ENCODE data around the gene OBSL1.

Gene OBSL1

GRCh38 chr2:219551441-219552381, 19.6 kb downstream of the OBSL1 start:
- no peak overlapping the region for H3K27ac ChIP-seq (ENCODE audit: insufficient read depth, low read length, poor library complexity, severe bottlenecking)
- DNase-seq, result no peak
- no peaks in the 10 kb centered on the region for H3K9me3 ChIP-seq (ENCODE audit: control insufficient read depth, low read length)
- H3K4me1 ChIP-seq (ENCODE audit: control insufficient read depth, insufficient read depth, low read length, poor library complexity, severe bottlenecking), result peaks cover 15% of the 10 kb centered on the region
- peaks cover 23% of the 10 kb centered on the region for H3K27me3 ChIP-seq (replicated peaks; ENCODE audit: control insufficient read depth, insufficient read depth, low read length, poor library complexity, severe bottlenecking)
- H3K36me3 ChIP-seq (ENCODE audit: control insufficient read depth, insufficient read depth, low read length), result no peaks in the 10 kb centered on the region
- peak overlapping the region; percentile 48 for H3K4me3 ChIP-seq (ENCODE audit: insufficient read depth, low read depth, low read length, poor library complexity, severe bottlenecking)

GRCh38 chr2:219549619-219550018, 21.7 kb downstream of the OBSL1 start:
- no peak overlapping the region for H3K4me3 ChIP-seq (ENCODE audit: insufficient read depth, low read depth, low read length, poor library complexity, severe bottlenecking)
- no peak overlapping the region for H3K27ac ChIP-seq (ENCODE audit: insufficient read depth, low read length, poor library complexity, severe bottlenecking)
- no peaks in the 10 kb centered on the region for H3K36me3 ChIP-seq (ENCODE audit: control insufficient read depth, insufficient read depth, low read length)
- no peaks in the 10 kb centered on the region for H3K9me3 ChIP-seq (ENCODE audit: control insufficient read depth, low read length)
- DNase-seq, result no peak
- H3K4me1 ChIP-seq (ENCODE audit: control insufficient read depth, insufficient read depth, low read length, poor library complexity, severe bottlenecking), result peaks cover 15% of the 10 kb centered on the region
- H3K27me3 ChIP-seq (replicated peaks; ENCODE audit: control insufficient read depth, insufficient read depth, low read length, poor library complexity, severe bottlenecking), result peaks cover 23% of the 10 kb centered on the region

GRCh38 chr2:219548990-219549389, 22.3 kb downstream of the OBSL1 start:
- Histone ChIP-seq H3K27me3 (replicated peaks; ENCODE audit: control insufficient read depth, insufficient read depth, low read length, poor library complexity, severe bottlenecking) (peaks cover 22% of the 10 kb centered on the region), H3K36me3 (ENCODE audit: control insufficient read depth, insufficient read depth, low read length) (no peaks in the 10 kb centered on the region), H3K9me3 (ENCODE audit: control insufficient read depth, low read length) (no peaks in the 10 kb centered on the region), H3K27ac (ENCODE audit: insufficient read depth, low read length, poor library complexity, severe bottlenecking) (no peak overlapping the region), H3K4me1 (ENCODE audit: control insufficient read depth, insufficient read depth, low read length, poor library complexity, severe bottlenecking) (peaks cover 18% of the 10 kb centered on the region), H3K4me3 (ENCODE audit: insufficient read depth, low read depth, low read length, poor library complexity, severe bottlenecking) (no peak overlapping the region)
- DNase-seq, result no peak

DNA sequence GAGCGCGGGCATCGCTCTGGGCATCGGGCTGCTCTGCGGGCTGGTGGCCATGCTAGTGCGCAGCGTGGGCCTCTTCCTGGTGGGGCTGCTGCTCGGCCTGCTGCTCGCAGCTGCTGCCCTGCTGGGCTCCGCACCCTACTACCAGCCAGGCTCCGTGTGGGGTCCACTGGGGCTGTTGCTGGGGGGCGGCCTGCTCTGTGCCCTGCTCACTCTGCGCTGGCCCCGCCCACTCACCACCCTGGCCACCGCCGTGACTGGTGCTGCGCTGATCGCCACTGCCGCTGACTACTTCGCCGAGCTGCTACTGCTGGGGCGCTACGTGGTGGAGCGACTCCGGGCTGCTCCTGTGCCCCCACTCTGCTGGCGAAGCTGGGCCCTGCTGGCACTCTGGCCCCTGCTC, 23.7 kb downstream of the OBSL1 start:
- DNase-seq, result no peak
- H3K27me3 ChIP-seq (replicated peaks; ENCODE audit: control insufficient read depth, insufficient read depth, low read length, poor library complexity, severe bottlenecking), result peaks cover 8% of the 10 kb centered on the region
- peaks cover 20% of the 10 kb centered on the region for H3K4me1 ChIP-seq (ENCODE audit: control insufficient read depth, insufficient read depth, low read length, poor library complexity, severe bottlenecking)
- H3K9me3 ChIP-seq (ENCODE audit: control insufficient read depth, low read length), result no peaks in the 10 kb centered on the region
- no peak overlapping the region for H3K27ac ChIP-seq (ENCODE audit: insufficient read depth, low read length, poor library complexity, severe bottlenecking)
- no peaks in the 10 kb centered on the region for H3K36me3 ChIP-seq (ENCODE audit: control insufficient read depth, insufficient read depth, low read length)
- H3K4me3 ChIP-seq (ENCODE audit: insufficient read depth, low read depth, low read length, poor library complexity, severe bottlenecking), result no peak overlapping the region

DNA sequence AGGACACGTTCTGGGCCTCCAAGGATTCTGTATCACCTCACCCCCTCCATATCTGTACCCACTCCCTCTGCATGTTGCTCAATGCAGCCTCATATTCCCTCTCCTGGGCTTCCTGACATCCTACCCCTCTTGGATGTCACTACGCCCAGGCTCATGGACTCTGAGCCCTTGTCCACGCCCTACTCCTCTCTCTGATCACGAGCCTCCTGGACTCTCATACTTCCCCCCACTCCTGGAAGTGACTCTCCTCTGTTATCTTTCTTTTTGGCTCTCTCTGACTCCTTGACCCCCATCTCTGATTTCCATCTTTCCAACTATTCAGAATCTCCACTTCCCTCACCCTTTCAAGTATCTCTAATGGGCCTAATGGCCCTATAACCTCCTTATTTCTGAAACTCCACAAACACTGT, 25.4 kb downstream of the OBSL1 start:
- H3K36me3 ChIP-seq (ENCODE audit: control insufficient read depth, insufficient read depth, low read length), result no peaks in the 10 kb centered on the region
- no peak for DNase-seq
- H3K27ac ChIP-seq (ENCODE audit: insufficient read depth, low read length, poor library complexity, severe bottlenecking), result no peak overlapping the region
- H3K4me3 ChIP-seq (ENCODE audit: insufficient read depth, low read depth, low read length, poor library complexity, severe bottlenecking), result no peak overlapping the region
- no peaks in the 10 kb centered on the region for H3K27me3 ChIP-seq (replicated peaks; ENCODE audit: control insufficient read depth, insufficient read depth, low read length, poor library complexity, severe bottlenecking)
- no peaks in the 10 kb centered on the region for H3K9me3 ChIP-seq (ENCODE audit: control insufficient read depth, low read length)
- peaks cover 25% of the 10 kb centered on the region for H3K4me1 ChIP-seq (ENCODE audit: control insufficient read depth, insufficient read depth, low read length, poor library complexity, severe bottlenecking)

GRCh38 chr2:219545295-219545942, 25.9 kb downstream of the OBSL1 start:
- Histone ChIP-seq H3K9me3 (ENCODE audit: control insufficient read depth, low read length) (no peaks in the 10 kb centered on the region), H3K27me3 (replicated peaks; ENCODE audit: control insufficient read depth, insufficient read depth, low read length, poor library complexity, severe bottlenecking) (no peaks in the 10 kb centered on the region), H3K36me3 (ENCODE audit: control insufficient read depth, insufficient read depth, low read length) (no peaks in the 10 kb centered on the region), H3K27ac (ENCODE audit: insufficient read depth, low read length, poor library complexity, severe bottlenecking) (no peak overlapping the region), H3K4me3 (ENCODE audit: insufficient read depth, low read depth, low read length, poor library complexity, severe bottlenecking) (no peak overlapping the region), H3K4me1 (ENCODE audit: control insufficient read depth, insufficient read depth, low read length, poor library complexity, severe bottlenecking) (peaks cover 25% of the 10 kb centered on the region)
- no peak for DNase-seq

DNA sequence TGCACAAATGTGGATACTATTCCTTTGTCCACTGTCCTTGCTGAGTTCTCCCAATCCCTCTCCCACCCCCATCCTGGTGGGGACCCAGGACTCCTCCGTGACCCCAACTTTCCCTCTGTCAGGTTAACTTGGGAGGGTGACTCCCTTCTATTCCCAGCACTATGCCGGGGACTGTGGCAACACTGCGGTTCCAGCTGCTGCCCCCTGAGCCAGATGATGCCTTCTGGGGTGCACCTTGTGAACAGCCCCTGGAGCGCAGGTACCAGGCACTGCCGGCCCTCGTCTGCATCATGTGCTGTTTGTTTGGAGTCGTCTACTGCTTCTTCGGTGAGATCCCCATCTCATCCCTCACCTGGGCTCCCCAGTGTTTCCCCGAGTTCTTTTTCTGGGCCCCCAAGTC, 26.8 kb downstream of the OBSL1 start:
- Histone ChIP-seq H3K27me3 (replicated peaks; ENCODE audit: control insufficient read depth, insufficient read depth, low read length, poor library complexity, severe bottlenecking) (no peaks in the 10 kb centered on the region), H3K4me1 (ENCODE audit: control insufficient read depth, insufficient read depth, low read length, poor library complexity, severe bottlenecking) (peaks cover 25% of the 10 kb centered on the region), H3K27ac (ENCODE audit: insufficient read depth, low read length, poor library complexity, severe bottlenecking) (no peak overlapping the region), H3K36me3 (ENCODE audit: control insufficient read depth, insufficient read depth, low read length) (no peaks in the 10 kb centered on the region), H3K4me3 (ENCODE audit: insufficient read depth, low read depth, low read length, poor library complexity, severe bottlenecking) (no peak overlapping the region), H3K9me3 (ENCODE audit: control insufficient read depth, low read length) (no peaks in the 10 kb centered on the region)
- DNase-seq, result no peak

DNA sequence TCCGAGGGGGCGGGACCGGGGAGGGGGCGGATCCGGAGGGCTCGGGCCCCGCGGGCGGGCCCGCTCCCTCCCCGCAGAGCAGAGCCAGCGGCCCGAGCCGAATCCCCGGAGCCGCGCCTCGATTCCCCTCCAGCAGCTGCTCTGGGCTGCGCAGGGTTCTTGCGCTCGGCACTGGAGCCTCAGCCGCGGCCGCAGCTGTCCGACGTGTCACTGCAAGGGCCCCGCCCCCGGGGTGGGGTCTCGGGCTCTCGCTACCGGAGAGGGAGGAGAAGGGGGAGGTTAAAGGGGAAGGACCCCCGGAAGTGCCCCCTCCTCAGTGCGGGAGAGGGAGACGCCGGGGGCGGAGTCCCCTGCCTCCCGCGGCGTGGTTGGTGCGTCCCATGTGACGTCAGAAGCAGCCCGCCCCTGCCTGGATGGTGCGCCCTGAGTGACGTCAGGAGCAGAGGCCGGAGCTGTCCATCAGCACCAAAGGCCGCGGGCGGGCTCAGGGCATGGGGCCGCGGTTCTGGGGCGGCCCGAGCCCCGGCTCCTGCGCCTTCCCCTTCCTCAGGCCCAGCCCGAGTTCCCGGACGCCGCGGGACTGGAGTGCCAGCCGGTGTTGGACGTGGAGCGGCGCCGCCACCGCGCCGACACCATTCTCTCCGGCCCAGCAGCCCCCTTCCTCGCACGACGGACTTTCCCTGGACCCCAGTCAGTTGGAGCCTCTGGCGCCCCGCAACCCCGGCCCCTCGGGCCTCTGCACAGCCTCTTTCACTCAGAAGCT, 27.6 kb downstream of the OBSL1 start, which contains the start of the genes CHPF and TMEM198:
TSS of gene CHPF (minus strand) at position 214 of the 763 bp plus-strand sequence. CDS start 271 bp downstream, outside the sequence.
TSS of gene TMEM198 (plus strand) at position 433 of the 763 bp plus-strand sequence. CDS start 700 bp downstream, outside the sequence.
- DNase-seq, result peak; percentile 89 to 90 (median 90)
- Histone ChIP-seq H3K9me3 (ENCODE audit: control insufficient read depth, low read length) (no peaks in the 10 kb centered on the region), H3K27ac (ENCODE audit: insufficient read depth, low read length, poor library complexity, severe bottlenecking) (peak within 1 kb of the TSS; percentile 58), H3K4me3 (ENCODE audit: insufficient read depth, low read depth, low read length, poor library complexity, severe bottlenecking) (peak within 1 kb of the TSS; percentile 84), H3K36me3 (ENCODE audit: control insufficient read depth, insufficient read depth, low read length) (no peaks in the 10 kb centered on the region), H3K4me1 (ENCODE audit: control insufficient read depth, insufficient read depth, low read length, poor library complexity, severe bottlenecking) (peaks cover 25% of the 10 kb centered on the region), H3K27me3 (replicated peaks; ENCODE audit: control insufficient read depth, insufficient read depth, low read length, poor library complexity, severe bottlenecking) (no peaks in the 10 kb centered on the region)

DNA sequence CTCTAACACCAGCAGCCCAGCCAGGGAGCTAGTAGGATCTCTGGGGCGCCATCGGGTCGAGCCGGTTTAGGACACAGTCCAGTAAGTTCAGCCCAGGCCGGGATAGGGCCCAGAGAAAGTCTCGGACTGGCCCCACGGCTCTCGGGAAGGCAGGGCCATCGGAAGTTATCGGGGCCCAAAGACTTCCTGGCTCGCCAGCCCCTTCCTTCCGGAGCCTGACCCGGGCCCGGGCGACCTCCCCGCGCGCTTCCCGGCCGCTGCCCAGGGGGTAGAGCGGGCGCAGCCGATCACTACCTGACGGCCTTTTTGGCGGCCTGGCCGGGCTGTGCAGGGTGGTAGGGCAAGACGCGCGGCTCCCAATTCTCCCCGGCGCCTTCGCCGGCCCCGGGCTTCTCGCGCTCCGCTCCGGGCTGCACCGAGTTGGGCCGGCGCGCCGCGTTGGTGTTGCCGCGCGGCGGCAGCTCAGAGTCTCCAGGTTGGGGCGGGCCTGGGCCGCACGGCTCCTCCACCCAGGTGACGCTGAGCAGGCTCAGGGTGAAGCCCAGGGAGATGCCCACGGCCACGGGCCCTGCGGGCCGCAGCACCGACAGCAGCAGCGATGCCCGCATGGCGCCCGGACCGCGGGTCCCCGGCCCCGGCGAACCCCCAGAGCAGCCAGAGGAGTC, 28.3 kb downstream of the OBSL1 start:
- Histone ChIP-seq H3K36me3 (ENCODE audit: control insufficient read depth, insufficient read depth, low read length) (no peaks in the 10 kb centered on the region), H3K27me3 (replicated peaks; ENCODE audit: control insufficient read depth, insufficient read depth, low read length, poor library complexity, severe bottlenecking) (no peaks in the 10 kb centered on the region), H3K27ac (ENCODE audit: insufficient read depth, low read length, poor library complexity, severe bottlenecking) (peak overlapping the region; percentile 58), H3K4me3 (ENCODE audit: insufficient read depth, low read depth, low read length, poor library complexity, severe bottlenecking) (peak overlapping the region; percentile 84), H3K4me1 (ENCODE audit: control insufficient read depth, insufficient read depth, low read length, poor library complexity, severe bottlenecking) (peaks cover 25% of the 10 kb centered on the region), H3K9me3 (ENCODE audit: control insufficient read depth, low read length) (no peaks in the 10 kb centered on the region)
- no peak for DNase-seq
